ENCODE data around the gene RASGRF1. TPM values are rescaled to one million over a fixed set of nuclear protein-coding genes. Genes with fewer than 3 reads are reported as not detected.
A peak's percentile ranks its signal among the peaks of the same experiment; 100 is the strongest.
"Not testable (repeated sequence)": the region's sequence is repeated elsewhere in the genome, so short reads cannot be mapped to it uniquely, and the experiment has no call there.

RASGRF1 gene
- total RNA-seq, 1 experiment from 2014 or later, result not detected

GRCh38 chr15:79006071-79006470 is 84.5 kb downstream of the RASGRF1 start:
- DNase-seq (ENCODE audit: low read depth), result no peak

- DNase-seq (ENCODE audit: low read depth), result peak; percentile 80
Measured at GRCh38 chr15:79004336-79004735, 86.2 kb downstream of the RASGRF1 start.

- DNase-seq (ENCODE audit: low read depth), result no peak
Measured at GRCh38 chr15:79003896-79004295, 86.7 kb downstream of the RASGRF1 start.

GRCh38 chr15:79003301-79003700 is 87.3 kb downstream of the RASGRF1 start:
- peak; percentile 66 for DNase-seq (ENCODE audit: low read depth)

- peak; percentile 64 for DNase-seq (ENCODE audit: low read depth)
Measured at GRCh38 chr15:79002581-79002980, 88.0 kb downstream of the RASGRF1 start.

- DNase-seq (ENCODE audit: low read depth), result no peak
Measured at GRCh38 chr15:78999636-79000035, 90.9 kb downstream of the RASGRF1 start.

- DNase-seq (ENCODE audit: low read depth), result no peak
Measured at GRCh38 chr15:78998526-78998925, 92.1 kb downstream of the RASGRF1 start.

GRCh38 chr15:78997981-78998499 is 92.5 kb downstream of the RASGRF1 start:
- no peak for DNase-seq (ENCODE audit: low read depth)

- peak; percentile 41 for DNase-seq (ENCODE audit: low read depth)
Measured at GRCh38 chr15:78996894-78997275, 93.7 kb downstream of the RASGRF1 start.

- no peak for DNase-seq (ENCODE audit: low read depth)
Measured at GRCh38 chr15:78995921-78996893, 94.4 kb downstream of the RASGRF1 start.

- not testable (repeated sequence) for DNase-seq (ENCODE audit: low read depth)
Measured at GRCh38 chr15:78995161-78995560, 95.4 kb downstream of the RASGRF1 start.

- no peak for DNase-seq (ENCODE audit: low read depth)
Measured at GRCh38 chr15:78993931-78994530, 96.5 kb downstream of the RASGRF1 start.

- DNase-seq (ENCODE audit: low read depth), result no peak
Measured at GRCh38 chr15:78993257-78993930, 97.2 kb downstream of the RASGRF1 start.

GRCh38 chr15:78992416-78993256 is 97.9 kb downstream of the RASGRF1 start:
- DNase-seq (ENCODE audit: low read depth), result no peak

- no peak for DNase-seq (ENCODE audit: low read depth)
Measured at GRCh38 chr15:78991879-78992278, 98.7 kb downstream of the RASGRF1 start.

- DNase-seq (ENCODE audit: low read depth), result no peak
Measured at GRCh38 chr15:78991476-78991875, 99.1 kb downstream of the RASGRF1 start.

GRCh38 chr15:78990278-78990677 is 100.3 kb downstream of the RASGRF1 start:
- no peak for DNase-seq (ENCODE audit: low read depth)

- no peak for DNase-seq (ENCODE audit: low read depth)
Measured at GRCh38 chr15:78989701-78990240, 100.8 kb downstream of the RASGRF1 start.

- peak; percentile 94 for DNase-seq (ENCODE audit: low read depth)
Measured at GRCh38 chr15:78988361-78988911, 102.1 kb downstream of the RASGRF1 start.

- DNase-seq (ENCODE audit: low read depth), result no peak
Measured at GRCh38 chr15:78987556-78988360, 102.8 kb downstream of the RASGRF1 start.

Data from Daoy (cell line).